ENCODE measurements around the gene S100PBP.
A peak's percentile ranks its signal among the peaks of the same experiment; 100 is the strongest.

S100PBP gene

GRCh38 chr1:32772281-32773017 lies 45.0 kb upstream of the S100PBP start:
- TF ChIP-seq TAF1 (IDR thresholded peaks at IDR 0.05; ENCODE audit: borderline replicate concordance, insufficient read depth, low read length) (no peak), FOXP2 (optimal IDR thresholded peaks at IDR 0.05; ENCODE audit: borderline replicate concordance, extremely low read depth, extremely low read length, insufficient read depth) (no peak), POLR2AphosphoS5 (IDR thresholded peaks at IDR 0.05; ENCODE audit: low read depth, low read length) (no peak), REST (IDR thresholded peaks at IDR 0.05; ENCODE audit: insufficient read depth in 1 of 2, low read depth in 2 of 2, low read length in 2 of 2) (no peak), SIN3A (IDR thresholded peaks at IDR 0.05; ENCODE audit: borderline replicate concordance, insufficient read depth, low read length) (no peak)

- TF ChIP-seq POLR2AphosphoS5 (IDR thresholded peaks at IDR 0.05; ENCODE audit: low read depth, low read length) (peak; percentile 26), FOXP2 (optimal IDR thresholded peaks at IDR 0.05; ENCODE audit: borderline replicate concordance, extremely low read depth, extremely low read length, insufficient read depth) (no peak)
These were observed 44.3 kb upstream of the S100PBP start for GRCh38 chr1:32773018-32773763.

GRCh38 chr1:32773764-32774463 lies 43.5 kb upstream of the S100PBP start:
- TF ChIP-seq FOXP2 (optimal IDR thresholded peaks at IDR 0.05; ENCODE audit: borderline replicate concordance, extremely low read depth, extremely low read length, insufficient read depth): no peak
- TF ChIP-seq SIN3A (IDR thresholded peaks at IDR 0.05; ENCODE audit: borderline replicate concordance, insufficient read depth, low read length): no peak
- no peak for TF ChIP-seq REST (IDR thresholded peaks at IDR 0.05; ENCODE audit: insufficient read depth in 1 of 2, low read depth in 2 of 2, low read length in 2 of 2)
- TF ChIP-seq POLR2AphosphoS5 (IDR thresholded peaks at IDR 0.05; ENCODE audit: low read depth, low read length): peak; percentile 47; the same call in 1 of the 2 replicates
- no peak for TF ChIP-seq TAF1 (IDR thresholded peaks at IDR 0.05; ENCODE audit: borderline replicate concordance, insufficient read depth, low read length)

- TF ChIP-seq REST (IDR thresholded peaks at IDR 0.05; ENCODE audit: insufficient read depth in 1 of 2, low read depth in 2 of 2, low read length in 2 of 2) (no peak), TAF1 (IDR thresholded peaks at IDR 0.05; ENCODE audit: borderline replicate concordance, insufficient read depth, low read length) (no peak), SIN3A (IDR thresholded peaks at IDR 0.05; ENCODE audit: borderline replicate concordance, insufficient read depth, low read length) (no peak), POLR2AphosphoS5 (IDR thresholded peaks at IDR 0.05; ENCODE audit: low read depth, low read length) (no peak), FOXP2 (optimal IDR thresholded peaks at IDR 0.05; ENCODE audit: borderline replicate concordance, extremely low read depth, extremely low read length, insufficient read depth) (no peak)
These were observed 43.0 kb upstream of the S100PBP start for GRCh38 chr1:32774464-32774808.

- TF ChIP-seq REST (IDR thresholded peaks at IDR 0.05; ENCODE audit: insufficient read depth in 1 of 2, low read depth in 2 of 2, low read length in 2 of 2) (no peak), POLR2AphosphoS5 (IDR thresholded peaks at IDR 0.05; ENCODE audit: low read depth, low read length) (0 out of 2 replicates have a peak, but pooled peaks have one; percentile 11)
These were observed 42.4 kb upstream of the S100PBP start for GRCh38 chr1:32774950-32775634.
